GM12891 (cell line): ENCODE measurements around the gene VTA1.

ENCODE experiments used
- PAX5 ChIP-seq: IDR thresholded peaks from 2 replicates; pipeline ENCODE4 v1.6.1; 2011; ENCODE audit warnings: low read length, moderate library complexity, mild to moderate bottlenecking; ENCODE audit not compliant: insufficient read depth, severe bottlenecking
- POLR2A ChIP-seq: IDR thresholded peaks from 2 replicates; pipeline ENCODE4 v1.6.1; 2011; ENCODE audit warnings: low read depth, low read length, control low read depth
- POLR2AphosphoS5 ChIP-seq: IDR thresholded peaks from 2 replicates; pipeline ENCODE4 v1.6.1; 2011; ENCODE audit warnings: low read depth, low read length, control low read depth
- POU2F2 ChIP-seq: IDR thresholded peaks from 2 replicates; pipeline ENCODE4 v1.6.1; 2011; ENCODE audit warnings: low read depth, mild to moderate bottlenecking, control low read depth, low read length, moderate library complexity
- SPI1 ChIP-seq: IDR thresholded peaks from 2 replicates; pipeline ENCODE4 v1.6.1; 2011; ENCODE audit warnings: low read depth, low read length, control low read depth

DNA sequence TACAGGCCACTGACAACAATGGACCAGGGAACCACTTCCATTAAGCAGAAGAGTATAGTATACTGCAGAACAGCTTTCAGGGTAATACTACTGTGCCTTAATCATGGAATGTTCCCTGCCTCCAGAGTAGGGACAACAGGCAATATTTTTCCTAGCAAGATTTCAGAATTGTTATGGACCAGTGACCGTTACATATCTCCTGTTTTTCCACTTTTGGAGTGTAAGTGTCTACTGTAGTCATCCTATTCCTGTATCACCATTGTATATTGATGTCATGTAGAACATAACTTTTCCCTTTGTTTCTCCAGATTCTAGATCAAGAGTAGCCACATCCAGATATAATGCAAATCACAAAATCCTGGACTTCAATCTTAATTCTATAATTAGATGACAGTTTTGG, 16.2 kb upstream of the VTA1 start:
- TF ChIP-seq POLR2A (no peak), POLR2AphosphoS5 (no peak), PAX5 (no peak), SPI1 (no peak), POU2F2 (no peak)
